ENCODE results near the gene SYNCRIP.
"Not testable (repeated sequence)": the region's sequence is repeated elsewhere in the genome, so short reads cannot be mapped to it uniquely, and the experiment has no call there.

Gene SYNCRIP

GRCh38 chr6:85642774-85643536 is at the start of gene SYNCRIP:
Gene SYNCRIP (minus strand): TSS chr6:85642886. CDS start chr6:85641439, 1,447 bp downstream.
- peak; percentile 94 to 95 for DNase-seq

- DNase-seq: no peak
These were observed 48.8 kb upstream of the SYNCRIP start for GRCh38 chr6:85691478-85691877.

GRCh38 chr6:85690071-85690470 is 47.4 kb upstream of the SYNCRIP start:
- DNase-seq: no peak

GRCh38 chr6:85685713-85686112 is 43.0 kb upstream of the SYNCRIP start:
- no peak for DNase-seq

GRCh38 chr6:85684809-85685171 is 42.1 kb upstream of the SYNCRIP start:
- no peak for DNase-seq

- DNase-seq: no peak
These were observed 41.6 kb upstream of the SYNCRIP start for GRCh38 chr6:85684133-85684808.

- DNase-seq: not testable (repeated sequence)
These were observed 39.2 kb upstream of the SYNCRIP start for GRCh38 chr6:85681899-85682298.

GRCh38 chr6:85680388-85680787 is 37.7 kb upstream of the SYNCRIP start:
- DNase-seq: no peak

GRCh38 chr6:85679445-85680123 is 36.9 kb upstream of the SYNCRIP start:
- DNase-seq: peak in 1 of 2 experiments; percentile 23

- peak; percentile 93 to 97 for DNase-seq
These were observed 36.1 kb upstream of the SYNCRIP start for GRCh38 chr6:85678602-85679444.

- peak in 1 of 2 experiments; percentile 46 for DNase-seq
These were observed 35.4 kb upstream of the SYNCRIP start for GRCh38 chr6:85678026-85678601.

GRCh38 chr6:85677234-85677956 is 34.7 kb upstream of the SYNCRIP start:
- DNase-seq: peak in 1 of 2 experiments; percentile 25

- DNase-seq: peak in 1 of 2 experiments; percentile 19
These were observed 33.5 kb upstream of the SYNCRIP start for GRCh38 chr6:85676086-85676729.

GRCh38 chr6:85675030-85675819 is 32.5 kb upstream of the SYNCRIP start:
- DNase-seq: peak; percentile 11 to 53

GRCh38 chr6:85674604-85675003 is 31.9 kb upstream of the SYNCRIP start:
- peak in 1 of 2 experiments; percentile 26 for DNase-seq

GRCh38 chr6:85673198-85674139 is 30.8 kb upstream of the SYNCRIP start:
- DNase-seq: no peak

GRCh38 chr6:85672623-85673022 is 29.9 kb upstream of the SYNCRIP start:
- DNase-seq: no peak

- no peak for DNase-seq
These were observed 29.4 kb upstream of the SYNCRIP start for GRCh38 chr6:85672050-85672449.

- no peak for DNase-seq
These were observed 27.9 kb upstream of the SYNCRIP start for GRCh38 chr6:85670573-85670972.
